ENCODE measurements around the gene UPK3A. TPM values are rescaled to one million over a fixed set of nuclear protein-coding genes. Genes with fewer than 3 reads are reported as not detected.
"Not testable (repeated sequence)": the region's sequence is repeated elsewhere in the genome, so short reads cannot be mapped to it uniquely, and the experiment has no call there.

UPK3A gene
- total RNA-seq, 1 donor from 2014 or later = not detected

DNA sequence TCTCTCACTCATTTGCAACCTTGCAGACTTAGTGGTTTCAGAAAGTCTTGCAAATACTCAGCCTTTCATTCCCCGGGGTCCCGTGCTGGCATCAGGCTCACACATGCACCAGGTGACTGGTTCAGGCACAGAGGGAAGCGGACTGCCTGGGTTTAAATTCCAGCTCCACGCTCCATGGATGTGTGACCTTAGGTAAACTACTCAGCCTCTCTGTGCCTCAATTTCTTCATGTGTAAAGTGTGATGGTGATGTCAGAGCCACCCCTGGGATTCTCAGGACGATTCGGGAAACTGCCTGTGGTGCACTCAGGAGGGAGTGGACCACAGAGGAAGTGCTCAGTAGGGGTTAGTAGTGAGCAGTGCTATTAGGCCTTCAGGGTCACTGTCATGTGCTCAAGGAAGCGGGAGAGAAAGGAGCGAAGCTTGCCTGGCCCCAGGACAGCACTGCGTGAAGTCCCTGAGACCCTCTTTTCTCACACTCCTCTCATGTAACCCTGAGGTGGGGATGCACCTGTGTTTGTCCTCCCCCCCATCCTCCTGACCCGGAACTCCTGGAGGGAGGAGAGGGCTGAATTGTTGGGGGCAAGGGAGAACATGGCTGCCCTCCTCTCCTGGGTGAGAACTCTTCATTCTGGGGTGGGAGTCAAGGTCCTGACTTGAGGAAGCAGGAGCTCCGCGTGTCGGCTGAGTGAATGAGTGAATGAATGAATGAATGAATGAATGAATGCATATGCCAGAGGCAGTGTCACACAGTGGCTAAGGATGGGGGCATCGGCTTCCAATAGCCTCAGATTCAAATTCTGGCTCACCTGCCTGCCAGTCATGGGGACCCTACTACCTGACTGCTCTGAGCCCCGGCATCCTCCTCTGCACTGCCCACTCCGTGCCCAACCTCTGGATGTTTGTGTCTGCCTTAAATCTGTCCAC lies 14.4 kb upstream of the UPK3A start:
- no peaks in the 10 kb centered on the region for H3K9me3 ChIP-seq
- H3K4me1 ChIP-seq = peaks cover 16% of the 10 kb centered on the region
- no peak for DNase-seq
- no peaks in the 10 kb centered on the region for H3K36me3 ChIP-seq
- ATAC-seq = no peak
- H3K27ac ChIP-seq = no peak overlapping the region
- peaks cover 13% of the 10 kb centered on the region for H3K27me3 ChIP-seq (ENCODE audit: low read depth)
- intact Hi-C loops (cut with DNase I) = no loop called here
- TF ChIP-seq, protein P1, sequence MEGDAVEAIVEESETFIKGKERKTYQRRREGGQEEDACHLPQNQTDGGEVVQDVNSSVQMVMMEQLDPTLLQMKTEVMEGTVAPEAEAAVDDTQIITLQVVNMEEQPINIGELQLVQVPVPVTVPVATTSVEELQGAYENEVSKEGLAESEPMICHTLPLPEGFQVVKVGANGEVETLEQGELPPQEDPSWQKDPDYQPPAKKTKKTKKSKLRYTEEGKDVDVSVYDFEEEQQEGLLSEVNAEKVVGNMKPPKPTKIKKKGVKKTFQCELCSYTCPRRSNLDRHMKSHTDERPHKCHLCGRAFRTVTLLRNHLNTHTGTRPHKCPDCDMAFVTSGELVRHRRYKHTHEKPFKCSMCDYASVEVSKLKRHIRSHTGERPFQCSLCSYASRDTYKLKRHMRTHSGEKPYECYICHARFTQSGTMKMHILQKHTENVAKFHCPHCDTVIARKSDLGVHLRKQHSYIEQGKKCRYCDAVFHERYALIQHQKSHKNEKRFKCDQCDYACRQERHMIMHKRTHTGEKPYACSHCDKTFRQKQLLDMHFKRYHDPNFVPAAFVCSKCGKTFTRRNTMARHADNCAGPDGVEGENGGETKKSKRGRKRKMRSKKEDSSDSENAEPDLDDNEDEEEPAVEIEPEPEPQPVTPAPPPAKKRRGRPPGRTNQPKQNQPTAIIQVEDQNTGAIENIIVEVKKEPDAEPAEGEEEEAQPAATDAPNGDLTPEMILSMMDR (IDR thresholded peaks at IDR 0.05) = no peak
- H3K4me3 ChIP-seq = no peak overlapping the region

DNA sequence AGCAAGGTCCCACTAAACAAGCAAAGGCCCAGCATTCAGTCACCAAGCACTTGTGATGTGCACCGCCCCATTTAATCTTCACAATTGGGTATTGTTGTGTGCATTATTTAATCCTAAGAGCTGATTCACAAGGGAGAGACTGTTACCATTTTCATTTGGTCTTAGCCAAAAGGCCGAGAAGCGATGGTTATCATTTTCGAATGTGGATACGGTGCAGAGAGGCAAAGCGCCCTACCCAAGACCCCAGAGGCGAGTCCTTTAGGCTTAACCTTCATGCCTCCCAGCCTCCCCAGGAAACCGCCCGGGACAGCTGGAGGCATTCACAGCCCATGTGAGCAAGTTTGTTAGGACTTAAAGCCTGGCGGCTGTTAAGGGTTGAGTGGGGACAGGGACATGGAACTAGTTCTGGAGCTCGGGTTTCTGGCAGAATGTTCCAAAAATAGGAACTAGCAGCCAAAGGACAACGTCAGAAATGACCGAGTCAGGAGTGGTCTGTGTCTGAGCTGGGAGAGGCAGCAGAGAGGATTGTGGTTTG lies 13.0 kb upstream of the UPK3A start:
- peaks cover 16% of the 10 kb centered on the region for H3K4me1 ChIP-seq
- TF ChIP-seq, protein P1 (IDR thresholded peaks at IDR 0.05) = no peak
- H3K27me3 ChIP-seq (ENCODE audit: low read depth) = peaks cover 13% of the 10 kb centered on the region
- H3K36me3 ChIP-seq = no peaks in the 10 kb centered on the region
- ATAC-seq = peak in 1 of 2 donors; percentile 25
- intact Hi-C loops (cut with DNase I) = no loop called here
- H3K9me3 ChIP-seq = no peaks in the 10 kb centered on the region
- H3K27ac ChIP-seq = peak overlapping the region; percentile 70
- no peak overlapping the region for H3K4me3 ChIP-seq
- no peak for DNase-seq

DNA sequence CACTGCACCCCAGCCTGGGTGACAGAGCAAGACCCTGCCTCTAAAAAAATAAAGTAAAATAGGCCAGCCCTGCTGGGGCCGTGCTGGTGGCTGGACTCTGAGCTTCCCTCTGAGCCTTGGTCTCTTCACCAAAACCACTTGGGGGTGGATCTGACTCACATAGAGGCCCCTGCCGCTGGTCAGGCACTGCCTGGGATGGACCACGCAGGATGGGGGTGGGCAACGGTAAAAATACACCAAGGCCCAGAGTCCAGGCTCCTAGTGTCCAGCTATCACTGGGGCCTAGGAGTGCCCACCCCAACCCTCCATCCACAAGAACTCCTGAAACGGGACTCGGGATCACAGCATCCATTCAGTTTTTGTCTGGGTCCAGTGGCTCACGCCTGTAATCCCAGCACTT lies 12.3 kb upstream of the UPK3A start:
- ATAC-seq (no peak), DNase-seq (no peak)
- Histone ChIP-seq H3K27ac (peak overlapping the region; percentile 70), H3K4me1 (peaks cover 16% of the 10 kb centered on the region), H3K36me3 (no peaks in the 10 kb centered on the region), H3K9me3 (no peaks in the 10 kb centered on the region), H3K4me3 (no peak overlapping the region), H3K27me3 (ENCODE audit: low read depth) (peaks cover 10% of the 10 kb centered on the region)
- intact Hi-C loops (cut with DNase I) = no loop called here
- TF ChIP-seq, protein P1 (IDR thresholded peaks at IDR 0.05) = no peak

DNA sequence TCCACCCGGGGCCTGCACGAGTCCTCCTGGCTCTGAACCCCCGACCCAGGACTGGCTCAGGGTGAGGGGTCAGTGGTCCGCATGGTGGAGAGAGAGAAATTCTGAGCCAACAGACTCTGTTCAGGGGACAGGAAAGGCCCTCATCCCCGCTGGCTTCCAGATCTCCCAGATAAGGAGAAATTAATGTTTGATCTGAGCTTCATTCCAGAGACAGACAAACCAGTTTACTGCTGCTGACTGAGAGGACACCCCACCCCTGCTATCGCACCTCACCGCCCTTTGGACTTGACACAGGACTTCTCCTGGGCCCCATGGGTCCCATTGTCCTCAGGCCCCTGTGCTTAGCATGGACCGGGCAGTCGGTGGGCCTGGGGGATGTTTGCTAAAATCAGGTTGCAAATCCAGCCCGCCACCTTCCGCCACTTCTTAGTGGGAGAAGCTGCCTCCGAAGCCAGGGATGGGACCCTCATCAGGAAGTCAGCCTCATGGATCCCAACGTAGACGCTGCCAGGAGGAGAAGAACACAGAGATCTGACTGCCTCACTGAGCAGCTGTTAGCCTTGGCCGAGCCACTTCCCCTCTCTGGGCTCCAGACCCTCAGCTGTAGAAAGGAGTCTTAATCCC lies 11.2 kb upstream of the UPK3A start:
- no peaks in the 10 kb centered on the region for H3K36me3 ChIP-seq
- TF ChIP-seq, protein P1 (IDR thresholded peaks at IDR 0.05) = no peak
- no peak overlapping the region for H3K27ac ChIP-seq
- H3K27me3 ChIP-seq (ENCODE audit: low read depth) = peaks cover 6% of the 10 kb centered on the region
- intact Hi-C loops (cut with DNase I) = no loop called here
- DNase-seq (no peak), ATAC-seq (no peak)
- no peak overlapping the region for H3K4me3 ChIP-seq
- H3K9me3 ChIP-seq = no peaks in the 10 kb centered on the region
- peaks cover 16% of the 10 kb centered on the region for H3K4me1 ChIP-seq

DNA sequence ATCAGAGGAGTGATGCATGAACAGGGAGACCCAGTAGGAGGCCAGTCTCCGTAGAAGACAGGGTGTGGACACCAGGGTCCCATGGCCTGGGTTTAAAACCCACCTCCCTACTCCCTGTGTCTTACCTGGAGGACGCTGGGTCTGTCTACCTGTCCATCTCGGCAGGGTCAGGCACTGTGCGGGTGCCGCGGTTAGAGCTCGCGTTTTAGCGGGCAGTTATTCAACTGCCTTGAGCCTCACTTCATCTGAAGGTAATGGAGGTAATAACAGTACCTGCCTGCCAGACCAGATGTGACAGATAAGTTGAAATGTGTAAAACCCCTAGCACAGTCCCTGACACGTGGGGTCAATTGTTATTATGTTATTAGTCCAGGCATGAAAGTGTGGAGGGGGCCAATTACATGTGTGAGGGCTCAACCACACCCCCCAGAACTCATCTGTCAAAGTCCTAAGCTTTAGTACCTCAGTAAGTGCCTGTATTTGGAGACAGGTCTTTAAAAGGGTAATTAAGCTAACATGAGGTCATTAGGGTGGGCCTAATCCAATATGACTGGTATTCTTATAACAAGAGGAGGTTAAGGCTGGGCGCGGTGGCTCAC lies 8.1 kb upstream of the UPK3A start:
- intact Hi-C loops (cut with DNase I) = no loop called here

DNA sequence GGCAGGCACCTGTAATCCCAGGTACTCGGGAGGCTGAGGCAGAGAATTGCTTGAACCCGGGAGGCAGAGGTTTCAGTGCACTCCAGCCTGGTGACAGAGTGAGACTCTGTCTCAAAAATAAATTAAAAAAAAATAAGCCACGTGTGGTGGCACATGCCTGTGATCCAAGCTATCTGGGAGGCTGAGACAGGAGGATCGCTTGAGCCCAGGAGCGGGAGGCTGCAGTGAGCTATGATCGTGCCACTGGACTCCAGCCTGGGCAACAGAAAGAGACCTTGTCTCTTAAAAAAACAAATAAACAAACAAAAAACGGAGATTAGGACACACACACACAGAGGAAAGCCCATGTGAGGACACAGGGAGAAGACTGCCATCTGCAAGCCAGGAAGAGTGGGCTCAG lies 7.0 kb upstream of the UPK3A start:
- DNase-seq; H3K9me3 ChIP-seq; intact Hi-C loops (cut with DNase I); H3K27me3 ChIP-seq (ENCODE audit: low read depth); ATAC-seq; H3K4me3 ChIP-seq; H3K27ac ChIP-seq; H3K36me3 ChIP-seq: not testable (repeated sequence)
- peaks cover 14% of the 10 kb centered on the region for H3K4me1 ChIP-seq

More for the DNA sequence above, 8.1 kb upstream of the UPK3A start:
- no peak overlapping the region for H3K4me3 ChIP-seq
- TF ChIP-seq, protein P1 (IDR thresholded peaks at IDR 0.05) = no peak
- no peaks in the 10 kb centered on the region for H3K36me3 ChIP-seq
- no peak for DNase-seq
- peaks cover 16% of the 10 kb centered on the region for H3K4me1 ChIP-seq
- H3K9me3 ChIP-seq = no peaks in the 10 kb centered on the region
- H3K27me3 ChIP-seq (ENCODE audit: low read depth) = no peaks in the 10 kb centered on the region
- no peak overlapping the region for H3K27ac ChIP-seq
- ATAC-seq = no peak
